Measurements from ENCODE around the gene RPA4.
"Not testable (repeated sequence)": the region's sequence is repeated elsewhere in the genome, so short reads cannot be mapped to it uniquely, and the experiment has no call there.

Gene RPA4, protein sequence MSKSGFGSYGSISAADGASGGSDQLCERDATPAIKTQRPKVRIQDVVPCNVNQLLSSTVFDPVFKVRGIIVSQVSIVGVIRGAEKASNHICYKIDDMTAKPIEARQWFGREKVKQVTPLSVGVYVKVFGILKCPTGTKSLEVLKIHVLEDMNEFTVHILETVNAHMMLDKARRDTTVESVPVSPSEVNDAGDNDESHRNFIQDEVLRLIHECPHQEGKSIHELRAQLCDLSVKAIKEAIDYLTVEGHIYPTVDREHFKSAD
- total RNA-seq, result 0.11 to 2.4 (median 0.73) reads per million in 17 experiments

- no peak for DNase-seq
Measured at GRCh38 chrX:96883608-96884007, at the start of gene RPA4. TSS of gene RPA4 (plus strand) at chrX:96883908. CDS start at chrX:96884311, 403 bp downstream.

- DNase-seq, result no peak
Measured at GRCh38 chrX:96834137-96834536, 49.6 kb upstream of the RPA4 start.

GRCh38 chrX:96835660-96836289 is 47.9 kb upstream of the RPA4 start:
- DNase-seq, result no peak

GRCh38 chrX:96837808-96838207 is 45.9 kb upstream of the RPA4 start:
- no peak for DNase-seq

GRCh38 chrX:96838537-96838936 is 45.2 kb upstream of the RPA4 start:
- no peak for DNase-seq

DNA sequence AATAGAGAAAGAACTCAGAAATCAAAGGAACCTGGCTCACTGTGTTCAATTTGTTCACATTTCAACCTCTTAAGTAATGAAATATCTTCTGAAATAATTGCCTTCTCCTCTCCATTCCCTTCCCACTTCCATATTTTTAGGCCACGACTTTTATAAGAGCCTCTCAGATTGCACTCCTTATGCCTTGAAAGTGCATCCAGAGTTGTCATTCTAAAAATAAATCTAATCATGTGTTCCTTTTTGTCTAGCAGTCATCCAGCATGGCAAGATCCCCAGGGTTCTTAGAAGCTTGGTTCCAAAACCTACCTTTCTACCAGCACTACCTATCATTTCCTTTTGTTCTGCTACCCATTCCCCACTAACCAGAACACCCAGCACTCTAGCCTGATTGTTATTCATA is 42.4 kb upstream of the RPA4 start:
- peak in 1 of 4 experiments; percentile 0 for DNase-seq

- DNase-seq, result not testable (repeated sequence)
Measured at GRCh38 chrX:96841866-96842265, 41.8 kb upstream of the RPA4 start.

DNA sequence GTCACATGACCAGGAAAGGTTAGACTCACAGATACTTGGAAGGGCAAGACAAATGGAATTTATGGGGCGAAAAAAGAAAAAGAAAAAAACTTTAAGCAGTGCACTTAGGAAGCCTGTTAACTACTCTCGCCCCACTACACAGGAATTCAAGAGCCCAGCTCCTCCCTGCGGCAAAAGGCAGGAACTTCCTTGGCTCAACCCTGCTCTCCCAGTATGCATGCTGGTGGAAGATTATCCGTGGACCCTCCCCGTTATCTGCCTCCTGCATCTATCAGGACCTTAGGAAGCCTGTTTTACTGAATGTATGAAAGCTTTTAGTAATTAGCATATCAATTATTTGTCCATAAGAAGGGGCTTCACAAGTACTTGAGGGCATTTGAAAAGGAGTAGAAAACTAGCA is 40.1 kb upstream of the RPA4 start:
- no peak for DNase-seq

- DNase-seq, result no peak
Measured at GRCh38 chrX:96846841-96847240, 36.9 kb upstream of the RPA4 start.

DNA sequence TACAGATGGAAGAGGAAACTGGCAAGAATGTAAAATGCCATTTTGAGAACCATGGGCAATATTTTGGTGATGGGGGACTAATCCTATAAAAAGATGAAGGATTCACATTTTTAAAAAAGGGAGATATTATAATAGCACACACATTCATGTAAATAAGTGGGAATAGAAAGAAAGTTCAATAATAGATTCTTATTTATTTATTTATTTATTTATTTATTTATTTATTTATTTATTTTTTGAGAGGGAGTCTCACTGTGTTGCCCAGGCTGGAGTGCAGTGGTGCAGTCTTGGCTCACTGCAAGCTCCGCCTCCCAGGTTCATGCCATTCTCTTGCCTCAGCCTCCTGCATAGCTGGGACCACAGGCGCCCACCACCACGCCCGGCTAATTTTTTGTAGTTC is 24.3 kb upstream of the RPA4 start:
- not testable (repeated sequence) for DNase-seq

DNA sequence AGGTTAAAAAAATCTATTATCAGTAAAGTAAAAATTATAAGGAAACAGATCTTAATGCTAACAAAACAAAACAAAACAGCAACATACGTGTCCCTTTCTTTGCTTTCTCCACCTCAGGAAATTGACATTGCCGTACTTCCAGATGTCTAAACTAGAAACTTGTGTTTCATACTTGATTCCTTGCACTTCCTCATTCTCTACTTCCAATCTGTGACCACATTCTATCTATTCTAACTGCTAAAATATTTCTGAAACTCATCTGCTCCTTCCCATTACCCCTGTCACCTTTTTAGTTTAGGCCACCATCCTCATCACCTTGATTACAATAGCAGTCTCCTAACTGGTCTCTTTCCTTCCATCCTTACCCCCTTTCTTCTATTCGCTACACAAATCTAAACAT is 22.5 kb upstream of the RPA4 start:
- DNase-seq, result peak in 2 of 4 experiments; percentile 0 to 22

DNA sequence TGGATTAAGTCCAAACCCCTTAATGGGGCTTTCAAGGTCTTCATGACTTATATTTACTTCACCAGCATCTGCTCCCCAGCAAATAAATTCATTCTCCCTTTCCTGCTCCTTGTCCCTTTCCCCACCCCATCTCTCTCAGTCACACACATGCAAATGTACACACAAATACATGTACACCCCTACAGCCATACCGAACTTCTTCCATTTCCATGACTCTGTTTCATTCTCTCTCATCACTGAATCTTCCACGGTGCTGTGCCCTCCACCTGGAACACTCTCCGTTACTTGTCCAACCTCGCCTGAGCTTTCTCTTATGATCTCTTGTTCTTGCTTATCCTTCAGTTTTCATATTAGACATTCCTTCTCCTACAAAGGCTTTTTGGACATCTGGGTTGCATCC is 22.0 kb upstream of the RPA4 start:
- no peak for DNase-seq

- no peak for DNase-seq
Measured at GRCh38 chrX:96884027-96884426, 319 bp downstream of the RPA4 start.

DNA sequence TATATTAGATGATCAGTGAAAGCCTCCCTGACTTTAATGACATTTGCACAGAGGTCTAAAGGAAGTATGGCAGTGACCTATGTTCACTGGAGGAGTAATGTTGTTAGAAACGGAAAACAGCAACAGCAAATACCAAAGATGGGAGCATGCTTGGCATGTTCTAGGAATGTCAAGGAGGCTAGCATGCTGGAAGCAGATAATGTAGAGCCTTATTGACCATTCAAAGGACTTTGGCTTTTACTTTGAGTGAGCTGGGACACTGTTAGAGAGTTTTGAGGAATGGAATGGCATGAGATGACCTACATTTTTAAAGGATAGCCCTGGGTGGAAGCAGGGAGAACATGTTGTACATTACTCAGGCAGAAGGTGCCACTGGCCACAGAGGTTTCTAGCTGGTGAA is 6.0 kb downstream of the RPA4 start:
- no peak for DNase-seq

DNA sequence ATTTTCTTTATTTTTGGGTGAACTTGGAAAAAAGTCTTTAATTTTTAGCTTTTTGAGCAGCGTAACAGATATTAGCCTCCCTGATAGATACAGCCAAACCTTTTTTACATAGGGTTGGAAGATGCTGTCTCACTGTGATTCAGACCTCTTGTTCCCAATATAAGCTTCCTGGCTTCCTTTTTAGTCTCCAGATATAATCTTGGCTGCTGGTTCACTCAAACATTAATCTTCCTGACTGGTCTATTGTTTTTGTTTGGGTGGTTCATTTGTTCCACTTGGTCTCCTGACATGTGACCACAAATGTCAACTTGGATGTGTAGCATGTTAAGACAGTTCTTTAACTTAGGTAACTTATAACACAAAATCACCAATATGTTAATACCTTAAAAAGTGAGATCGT is 23.0 kb downstream of the RPA4 start:
- no peak for DNase-seq

GRCh38 chrX:96907516-96908272 is 24.0 kb downstream of the RPA4 start:
- no peak for DNase-seq

GRCh38 chrX:96909291-96909690 is 25.6 kb downstream of the RPA4 start:
- no peak for DNase-seq

GRCh38 chrX:96918864-96919263 is 35.2 kb downstream of the RPA4 start:
- DNase-seq, result no peak

DNA sequence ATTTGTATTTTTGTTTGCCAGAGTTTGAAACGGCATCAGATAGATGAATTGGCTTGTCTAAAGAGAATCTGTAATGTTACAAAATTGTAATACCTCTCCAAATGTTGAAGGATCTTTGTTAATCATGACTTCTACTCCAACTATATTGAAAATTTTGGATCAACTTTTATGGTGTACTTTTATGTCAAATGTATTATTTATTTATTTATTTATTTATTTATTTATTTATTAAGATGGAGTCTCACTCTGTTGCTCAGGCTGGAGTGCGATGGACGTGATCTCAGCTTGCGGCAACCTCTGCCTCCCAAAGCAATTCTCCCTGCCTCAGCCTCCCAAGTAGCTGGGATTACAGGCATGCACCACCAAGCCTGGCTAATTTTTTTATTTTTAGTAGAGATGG is 36.0 kb downstream of the RPA4 start:
- no peak for DNase-seq

DNA sequence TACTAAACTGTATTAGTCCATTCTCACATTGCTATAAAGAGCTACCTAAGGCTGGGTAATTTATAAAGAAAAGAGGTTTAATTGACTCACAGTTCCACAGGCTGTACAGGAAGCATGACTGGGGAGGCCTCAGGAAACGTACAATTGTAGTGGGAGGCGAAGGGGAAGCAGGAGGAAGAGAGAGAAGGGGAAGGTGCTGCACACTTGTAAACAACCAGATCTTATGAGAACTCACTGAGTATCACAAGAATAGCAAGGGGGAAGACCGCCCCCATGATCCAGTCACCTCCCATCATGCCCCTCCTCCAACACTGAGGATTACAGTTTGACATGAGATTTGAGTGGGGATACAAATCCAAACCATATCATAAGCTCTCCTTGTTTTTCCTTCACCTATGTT is 40.9 kb downstream of the RPA4 start:
- peak in 3 of 4 experiments; percentile 6 to 27 (median 13) for DNase-seq

DNA sequence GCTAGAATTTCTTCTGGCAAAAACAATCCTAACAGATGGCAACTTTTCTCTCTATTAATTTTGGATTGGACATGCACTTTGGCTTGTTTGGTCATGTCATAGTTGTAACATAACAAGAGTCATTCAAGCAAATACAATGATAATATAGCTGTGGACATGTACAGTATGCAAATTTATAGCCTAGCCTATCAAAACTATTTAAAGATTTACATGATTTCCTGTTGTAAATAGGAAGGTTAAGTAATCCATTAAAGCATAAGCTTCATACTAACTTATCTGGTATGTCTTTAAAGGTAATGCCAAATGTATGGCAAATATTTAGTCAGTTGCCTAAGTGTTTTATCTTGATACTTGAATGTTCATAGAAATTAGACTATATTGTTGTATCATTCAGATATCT is 45.3 kb downstream of the RPA4 start:
- DNase-seq, result no peak
